Urinary bladder (tissue), 4 donors: ENCODE results near the gene CLRN2. TPM values are rescaled to one million over a fixed set of nuclear protein-coding genes. Genes with fewer than 3 reads are reported as not detected.
"Not testable (repeated sequence)": the region's sequence is repeated elsewhere in the genome, so short reads cannot be mapped to it uniquely, and the experiment has no call there.

Experiments
- DNase-seq: peaks from one replicate; pipeline ENCODE4 v3.0.0-alpha.2; 2015; ENCODE audit errors: extremely low spot score
- H3K27ac ChIP-seq: one replicate; pipeline ENCODE4 v1.5.1; 2013; ENCODE audit warnings: low read depth, mild to moderate bottlenecking, moderate library complexity
- H3K36me3 ChIP-seq: one replicate; pipeline ENCODE4 v1.6.1; 2013; ENCODE audit warnings: mild to moderate bottlenecking, moderate library complexity; ENCODE audit not compliant: insufficient read depth
- H3K4me1 ChIP-seq: one replicate; pipeline ENCODE4 v1.6.1; 2013; ENCODE audit warnings: mild to moderate bottlenecking, moderate library complexity; ENCODE audit not compliant: insufficient read depth
- H3K4me3 ChIP-seq: one replicate; pipeline ENCODE4 v1.5.1; 2013; ENCODE audit warnings: low read depth, low read length
- WGBS: extraction: QIAGEN DNeasy Blood & Tissue Kit; methylation state at CpG from one replicate; pipeline ENCODE4 v1.1.7; 2013; 5-methylcytosine and 5-hydroxymethylcytosine counted together
- polyA plus RNA-seq: library from polyadenylated mRNA; stranded (reverse); fragments of 200-250 nt; gene quantifications from one replicate; pipeline ENCODE4 v1.2.3, GENCODE V29; 2013
- total RNA-seq: library from RNA; depleted of rRNA; stranded (reverse); fragments of >200 nt; gene quantifications from one replicate; pipeline ENCODE4 v1.2.3, GENCODE V29; 2014
- donor health status: healthy with polysubstance abuse.
- donor health status: healthy.

Gene CLRN2
- total and polyA plus RNA-seq, 2 donors, result not detected

GRCh38 chr4:17561195-17561909 is 46.4 kb downstream of the CLRN2 start:
- no peaks in the 10 kb centered on the region for H3K36me3 ChIP-seq
- 83% methylated on average over 8 of the region's 8 CpGs for WGBS
- H3K4me1 ChIP-seq, result no peaks in the 10 kb centered on the region
- no peak overlapping the region for H3K27ac ChIP-seq
- no peak overlapping the region for H3K4me3 ChIP-seq
- DNase-seq, result no peak

- no peak for DNase-seq
- Histone ChIP-seq H3K4me1 (no peaks in the 10 kb centered on the region), H3K4me3 (no peak overlapping the region), H3K27ac (no peak overlapping the region), H3K36me3 (no peaks in the 10 kb centered on the region)
- WGBS, result 69% methylated on average over 1 of the region's 1 CpG
Measured at GRCh38 chr4:17562157-17562556, 47.2 kb downstream of the CLRN2 start.

DNA sequence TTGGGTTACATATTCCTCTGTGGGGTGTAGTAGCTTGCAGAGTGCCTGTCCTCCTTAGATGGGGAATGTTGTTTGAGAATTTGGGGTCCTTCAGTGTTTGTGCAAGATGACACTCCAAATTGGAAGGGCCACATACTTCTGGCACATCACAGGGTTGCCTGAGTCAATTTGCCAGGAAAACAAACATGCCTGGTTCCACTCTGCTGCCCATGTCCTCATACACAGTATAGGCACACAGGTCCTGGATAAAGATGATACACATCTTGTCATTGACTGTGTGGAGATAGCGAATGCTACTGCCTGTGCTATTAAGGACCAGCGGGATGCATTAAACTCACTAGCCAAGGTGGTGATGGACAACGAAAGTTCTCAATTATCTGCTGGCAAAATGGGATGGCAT is 50.9 kb downstream of the CLRN2 start:
- no peaks in the 10 kb centered on the region for H3K4me1 ChIP-seq

GRCh38 chr4:17567271-17567670 is 52.3 kb downstream of the CLRN2 start:
- no peak overlapping the region for H3K27ac ChIP-seq
- H3K4me3 ChIP-seq, result no peak overlapping the region
- no peak for DNase-seq
- no peaks in the 10 kb centered on the region for H3K36me3 ChIP-seq
- H3K4me1 ChIP-seq, result no peaks in the 10 kb centered on the region
- WGBS, result 66% methylated on average over 2 of the region's 2 CpGs

More for the DNA sequence above, 50.9 kb downstream of the CLRN2 start:
- Histone ChIP-seq H3K36me3 (no peaks in the 10 kb centered on the region), H3K4me3 (no peak overlapping the region), H3K27ac (no peak overlapping the region)
- no peak for DNase-seq
- WGBS, result 96% methylated on average over 3 of the region's 3 CpGs

DNA sequence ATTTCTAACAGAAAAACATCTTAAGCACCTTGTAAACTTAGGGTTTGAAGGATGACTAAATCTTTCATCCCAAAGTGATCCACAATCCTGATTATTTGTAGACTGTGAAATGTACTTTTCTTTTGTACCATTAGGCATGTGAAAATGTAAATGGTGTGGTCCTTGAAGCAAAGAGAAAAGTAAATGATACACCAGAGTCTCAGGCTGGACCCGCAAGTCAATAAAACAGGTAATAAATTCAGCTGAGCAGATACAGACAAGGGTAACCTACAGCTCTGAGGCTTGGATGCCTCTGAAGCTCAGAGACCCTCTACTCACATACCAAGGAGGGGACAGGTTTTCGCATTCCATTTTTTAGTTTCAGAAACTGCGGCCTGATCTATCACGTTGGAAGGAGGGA is 59.2 kb downstream of the CLRN2 start:
- H3K27ac ChIP-seq, result no peak overlapping the region
- no peaks in the 10 kb centered on the region for H3K36me3 ChIP-seq
- H3K4me3 ChIP-seq, result no peak overlapping the region
- DNase-seq, result no peak
- WGBS, result 73% methylated on average over 4 of the region's 4 CpGs
- no peaks in the 10 kb centered on the region for H3K4me1 ChIP-seq

GRCh38 chr4:17575177-17575576 is 60.2 kb downstream of the CLRN2 start:
- DNase-seq, H3K4me1 ChIP-seq, H3K36me3 ChIP-seq, H3K27ac ChIP-seq, H3K4me3 ChIP-seq: not testable (repeated sequence)
- WGBS, result 94% methylated on average over 12 of the region's 12 CpGs

Other genes starting within 250 kb of the CLRN2 start
- 9.8 TPM for gene QDPR, start 3.1 kb upstream of the CLRN2 start, total RNA-seq
- 27.9 TPM for gene QDPR, start 3.1 kb upstream of the CLRN2 start, polyA plus RNA-seq
- 93.7 TPM for gene LAP3, start 62.0 kb downstream of the CLRN2 start, total RNA-seq
- gene LAP3, start 62.0 kb downstream of the CLRN2 start, polyA plus RNA-seq, result 75.8 TPM
- gene MED28, start 99.5 kb downstream of the CLRN2 start, total RNA-seq, result 25.9 TPM
- gene MED28, start 99.5 kb downstream of the CLRN2 start, polyA plus RNA-seq, result 21.8 TPM